Skeletal muscle tissue (tissue), 4 donors: ENCODE results near the gene SYP. TPM values are rescaled to one million over a fixed set of nuclear protein-coding genes. Genes with fewer than 3 reads are reported as not detected.
A peak's percentile ranks its signal among the peaks of the same experiment; 100 is the strongest.
"Not testable (repeated sequence)": the region's sequence is repeated elsewhere in the genome, so short reads cannot be mapped to it uniquely, and the experiment has no call there.

ENCODE experiments used
- H3K27ac ChIP-seq: one replicate; pipeline ENCODE4 v1.7.0; 2013; ENCODE audit warnings: mild to moderate bottlenecking, low read depth, low read length, inconsistent platforms
- H3K27me3 ChIP-seq, 3 donors: one replicate each; pipeline ENCODE4 v1.7.0; 2013; ENCODE audit warnings: low read length in 3 of 3; ENCODE audit not compliant: control insufficient read depth in 3 of 3, insufficient read depth in 3 of 3
- H3K36me3 ChIP-seq, 3 donors: one replicate each; pipeline ENCODE4 v1.7.0; 2013; ENCODE audit warnings: low read length in 3 of 3; ENCODE audit not compliant: control insufficient read depth in 3 of 3, insufficient read depth in 3 of 3
- H3K4me1 ChIP-seq, 3 donors: one replicate each; pipeline ENCODE4 v1.7.0; 2013; ENCODE audit warnings: low read length in 3 of 3, mild to moderate bottlenecking in 3 of 3; ENCODE audit not compliant: control insufficient read depth in 3 of 3, insufficient read depth in 3 of 3
- H3K4me3 ChIP-seq, 3 donors: one replicate each; pipeline ENCODE4 v1.7.0; 2013; ENCODE audit warnings: low read length in 3 of 3
- H3K9ac ChIP-seq, 3 donors: one replicate each; pipeline ENCODE4 v1.7.0; 2013; ENCODE audit warnings: low read length in 3 of 3, mild to moderate bottlenecking in 3 of 3, moderate library complexity in 2 of 3, low read depth in 1 of 3
- H3K9me3 ChIP-seq, 3 donors: one replicate each; pipeline ENCODE4 v1.7.0; 2013; ENCODE audit warnings: low read length in 3 of 3; ENCODE audit not compliant: control insufficient read depth in 3 of 3
- total RNA-seq: library from RNA; depleted of rRNA; stranded (reverse); fragments of >200 nt; gene quantifications from one replicate; pipeline ENCODE4 v1.2.3, GENCODE V29; 2014
- donor health status: Osteomylitis.

The SYP gene
- total RNA-seq, 1 donor from 2014 or later, result 1.0 TPM

- H3K27ac ChIP-seq, result no peak overlapping the region
These were observed 24.3 kb downstream of the SYP start for GRCh38 chrX:49175435-49176274.

GRCh38 chrX:49174723-49175122 lies 25.3 kb downstream of the SYP start:
- no peak overlapping the region for H3K9ac ChIP-seq
- peaks cover 0 to 26% (median 14%) of the 10 kb centered on the region in 3 donors for H3K4me1 ChIP-seq
- H3K9me3 ChIP-seq, result no peaks in the 10 kb centered on the region
- H3K36me3 ChIP-seq, result peaks cover 5 to 27% (median 13%) of the 10 kb centered on the region in 3 donors
- no peak overlapping the region for H3K27ac ChIP-seq
- H3K4me3 ChIP-seq, result no peak overlapping the region
- peaks cover 0 to 5% (median 0%) of the 10 kb centered on the region in 3 donors for H3K27me3 ChIP-seq

More at GRCh38 chrX:49175435-49176274, 24.3 kb downstream of the SYP start:
- H3K4me3 ChIP-seq, result no peak overlapping the region
- H3K9ac ChIP-seq, result no peak overlapping the region
- peaks cover 5 to 31% (median 18%) of the 10 kb centered on the region in 3 donors for H3K36me3 ChIP-seq
- peaks cover 0 to 26% (median 14%) of the 10 kb centered on the region in 3 donors for H3K4me1 ChIP-seq
- no peaks in the 10 kb centered on the region for H3K9me3 ChIP-seq
- H3K27me3 ChIP-seq, result peaks cover 0 to 5% (median 0%) of the 10 kb centered on the region in 3 donors

GRCh38 chrX:49173544-49173943 lies 26.4 kb downstream of the SYP start:
- Histone ChIP-seq H3K4me1 (peaks cover 0 to 26% (median 14%) of the 10 kb centered on the region in 3 donors), H3K4me3 (peak overlapping the region in 1 of 3 donors; percentile 83), H3K36me3 (peaks cover 4 to 18% (median 5%) of the 10 kb centered on the region in 3 donors), H3K27ac (peak overlapping the region; percentile 93)
- not testable (repeated sequence) for H3K27me3 ChIP-seq, H3K9me3 ChIP-seq, H3K9ac ChIP-seq

- Histone ChIP-seq H3K36me3 (peaks cover 1 to 18% (median 3%) of the 10 kb centered on the region in 3 donors), H3K9ac (peak overlapping the region; percentile 82 to 87 (median 83)), H3K9me3 (no peaks in the 10 kb centered on the region), H3K4me3 (peak overlapping the region; percentile 69 to 83 (median 80)), H3K27ac (peak overlapping the region; percentile 93), H3K27me3 (peaks cover 0 to 5% (median 0%) of the 10 kb centered on the region in 3 donors), H3K4me1 (peaks cover 5 to 21% (median 16%) of the 10 kb centered on the region in 3 donors)
These were observed 27.7 kb downstream of the SYP start for GRCh38 chrX:49172280-49172780.

- Histone ChIP-seq H3K9ac (peak within 1 kb of the TSS; percentile 82 to 87 (median 83)), H3K36me3 (peaks cover 0 to 18% (median 3%) of the 10 kb centered on the region in 3 donors), H3K27ac (peak within 1 kb of the TSS; percentile 93), H3K4me1 (peaks cover 6 to 22% (median 17%) of the 10 kb centered on the region in 3 donors), H3K9me3 (no peaks in the 10 kb centered on the region), H3K4me3 (peak within 1 kb of the TSS; percentile 69 to 83 (median 80)), H3K27me3 (peaks cover 0 to 5% (median 0%) of the 10 kb centered on the region in 3 donors)
These were observed 28.2 kb downstream of the SYP start, which contains the start of gene PLP2 for GRCh38 chrX:49171752-49172279. Gene PLP2, plus strand, starts transcription at chrX:49171898. Its CDS starts 103 bp downstream, at chrX:49172001.

- H3K9ac ChIP-seq, result peak overlapping the region; percentile 77 to 89 (median 78)
- H3K27ac ChIP-seq, result peak overlapping the region; percentile 98
- no peaks in the 10 kb centered on the region for H3K36me3 ChIP-seq
- H3K27me3 ChIP-seq, result no peaks in the 10 kb centered on the region
- H3K4me1 ChIP-seq, result peaks cover 18 to 20% (median 18%) of the 10 kb centered on the region in 3 donors
- no peaks in the 10 kb centered on the region for H3K9me3 ChIP-seq
- peak overlapping the region; percentile 72 to 77 (median 74) for H3K4me3 ChIP-seq
These were observed 32.3 kb downstream of the SYP start for GRCh38 chrX:49167740-49168108.

GRCh38 chrX:49166914-49167739 lies 32.9 kb downstream of the SYP start:
- H3K9ac ChIP-seq, result peak overlapping the region; percentile 77 to 89 (median 78)
- H3K27me3 ChIP-seq, result no peaks in the 10 kb centered on the region
- H3K36me3 ChIP-seq, result no peaks in the 10 kb centered on the region
- no peaks in the 10 kb centered on the region for H3K9me3 ChIP-seq
- peak overlapping the region; percentile 72 to 77 (median 74) for H3K4me3 ChIP-seq
- peaks cover 16 to 18% (median 18%) of the 10 kb centered on the region in 3 donors for H3K4me1 ChIP-seq
- H3K27ac ChIP-seq, result peak overlapping the region; percentile 98

- H3K9me3 ChIP-seq, result no peaks in the 10 kb centered on the region
- peak overlapping the region; percentile 77 to 89 (median 78) for H3K9ac ChIP-seq
- H3K27me3 ChIP-seq, result no peaks in the 10 kb centered on the region
- peak overlapping the region; percentile 72 to 77 (median 74) for H3K4me3 ChIP-seq
- H3K4me1 ChIP-seq, result peaks cover 16 to 18% (median 18%) of the 10 kb centered on the region in 3 donors
- no peaks in the 10 kb centered on the region for H3K36me3 ChIP-seq
- peak overlapping the region; percentile 98 for H3K27ac ChIP-seq
These were observed 33.8 kb downstream of the SYP start for GRCh38 chrX:49165901-49166881.
